Colonic mucosa (tissue), 4 donors: Measurements from ENCODE around the gene MCTP1. TPM values are rescaled to one million over a fixed set of nuclear protein-coding genes. Genes with fewer than 3 reads are reported as not detected.

Experiments used
- DNase-seq: peaks from one replicate; pipeline ENCODE4 v3.0.0-alpha.2; 2020
- H3K27ac ChIP-seq: fragments of 200-600 bp; one replicate; pipeline ENCODE4 v1.8.0; 2021
- H3K27me3 ChIP-seq: fragments of 200-600 bp; one replicate; pipeline ENCODE4 v1.8.0; 2021
- H3K36me3 ChIP-seq: fragments of 200-600 bp; one replicate; pipeline ENCODE4 v1.8.0; 2021
- H3K4me1 ChIP-seq: fragments of 200-600 bp; one replicate; pipeline ENCODE4 v1.8.0; 2021; ENCODE audit warnings: mild to moderate bottlenecking
- H3K4me3 ChIP-seq: fragments of 200-600 bp; one replicate; pipeline ENCODE4 v1.8.0; 2021
- H3K9ac ChIP-seq, 2 donors: one replicate each; pipeline ENCODE4 v1.7.0; 2013; ENCODE audit warnings: control low read depth in 2 of 2, low read depth in 2 of 2, low read length in 2 of 2
- H3K9me3 ChIP-seq: fragments of 200-600 bp; one replicate; pipeline ENCODE4 v1.8.0; 2021
- intact Hi-C: fragments of 100-400 bp; cut with DNase I; formaldehyde crosslinking; loops from one replicate; pipeline ENCODE4 v1.14.1; 2022
- total RNA-seq, 2 donors: library from RNA; stranded (reverse); fragmentation: NEBNext Ultra II Directional in 1 of 2; extraction: Animal tissue kit (Norgen Biotek cat#: 25700) in 1 of 2; gene quantifications; one replicate each; pipeline ENCODE4 v1.2.1, GENCODE V29; 2021
- TF ChIP-seq, protein P1 (sequence below): fragments of 200-600 bp; IDR thresholded peaks from one replicate; pipeline ENCODE4 v1.8.0; 2022; ENCODE audit warnings: antibody characterized with exemption, mild to moderate bottlenecking
- donor health status: healthy.
- donor health status: DM: no; HTN: no; CAD: no.
- donor health status: DM: no; HTN: no; CAD: no.

Gene MCTP1
- total RNA-seq, 2 donors from 2014 or later, result 2.8 to 10.3 TPM

DNA sequence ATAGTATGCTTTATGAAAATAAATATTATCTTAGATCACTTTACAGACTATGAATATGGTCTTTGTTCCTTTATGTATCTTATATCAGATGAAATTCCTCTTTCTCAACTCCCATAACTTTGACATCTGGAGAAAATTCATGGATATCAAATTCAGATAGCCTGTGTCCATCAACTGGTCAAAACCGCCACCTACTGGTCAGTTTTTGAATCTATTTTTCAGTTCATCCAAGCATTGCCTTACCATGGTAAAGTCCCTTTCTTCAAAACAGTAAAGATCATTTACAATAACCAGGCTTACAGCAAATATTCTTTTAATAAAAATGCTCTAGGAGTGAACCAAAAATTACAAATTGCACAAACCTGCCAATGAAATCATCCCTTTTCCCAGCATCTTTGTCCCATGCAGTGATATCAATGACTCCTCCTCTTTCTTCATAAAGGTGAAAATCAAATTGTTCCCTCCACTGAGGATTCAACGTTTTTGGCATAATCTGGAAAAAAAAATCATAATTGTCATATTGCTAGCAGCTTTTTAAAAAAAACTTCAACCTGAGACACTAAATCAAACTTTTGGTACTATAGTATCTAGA lies 375.9 kb downstream of the MCTP1 start:
- no peaks in the 10 kb centered on the region for H3K9me3 ChIP-seq
- intact Hi-C loops, result no loop called here
- no peak overlapping the region for H3K27ac ChIP-seq
- no peaks in the 10 kb centered on the region for H3K36me3 ChIP-seq
- H3K4me1 ChIP-seq, result no peaks in the 10 kb centered on the region
- no peaks in the 10 kb centered on the region for H3K27me3 ChIP-seq
- H3K9ac ChIP-seq, result no peak overlapping the region
- TF ChIP-seq, protein P1, sequence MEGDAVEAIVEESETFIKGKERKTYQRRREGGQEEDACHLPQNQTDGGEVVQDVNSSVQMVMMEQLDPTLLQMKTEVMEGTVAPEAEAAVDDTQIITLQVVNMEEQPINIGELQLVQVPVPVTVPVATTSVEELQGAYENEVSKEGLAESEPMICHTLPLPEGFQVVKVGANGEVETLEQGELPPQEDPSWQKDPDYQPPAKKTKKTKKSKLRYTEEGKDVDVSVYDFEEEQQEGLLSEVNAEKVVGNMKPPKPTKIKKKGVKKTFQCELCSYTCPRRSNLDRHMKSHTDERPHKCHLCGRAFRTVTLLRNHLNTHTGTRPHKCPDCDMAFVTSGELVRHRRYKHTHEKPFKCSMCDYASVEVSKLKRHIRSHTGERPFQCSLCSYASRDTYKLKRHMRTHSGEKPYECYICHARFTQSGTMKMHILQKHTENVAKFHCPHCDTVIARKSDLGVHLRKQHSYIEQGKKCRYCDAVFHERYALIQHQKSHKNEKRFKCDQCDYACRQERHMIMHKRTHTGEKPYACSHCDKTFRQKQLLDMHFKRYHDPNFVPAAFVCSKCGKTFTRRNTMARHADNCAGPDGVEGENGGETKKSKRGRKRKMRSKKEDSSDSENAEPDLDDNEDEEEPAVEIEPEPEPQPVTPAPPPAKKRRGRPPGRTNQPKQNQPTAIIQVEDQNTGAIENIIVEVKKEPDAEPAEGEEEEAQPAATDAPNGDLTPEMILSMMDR, result peak; percentile 42
- no peak overlapping the region for H3K4me3 ChIP-seq
- no peak for DNase-seq

DNA sequence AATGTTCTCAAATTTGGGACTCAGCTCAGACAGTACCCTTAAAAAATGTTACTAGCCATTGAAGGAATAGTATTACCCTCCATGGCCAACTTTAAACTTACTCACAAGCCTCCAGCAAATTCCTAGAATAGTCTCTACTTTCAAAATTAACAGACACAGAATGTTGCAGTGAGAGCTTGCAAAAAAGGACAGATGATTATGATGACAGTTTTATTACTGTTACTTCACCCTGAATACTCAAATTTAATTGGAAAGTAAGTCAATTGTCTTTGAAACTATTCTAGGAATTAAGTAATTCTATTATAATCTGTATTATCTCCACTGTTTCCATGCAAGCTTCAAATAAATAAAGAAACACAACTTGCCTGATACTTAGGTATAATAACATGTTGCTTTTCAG lies 378.1 kb downstream of the MCTP1 start:
- intact Hi-C loops, result no loop called here
- Histone ChIP-seq H3K4me1 (no peaks in the 10 kb centered on the region), H3K4me3 (no peak overlapping the region), H3K27ac (no peak overlapping the region), H3K36me3 (no peaks in the 10 kb centered on the region), H3K9me3 (no peaks in the 10 kb centered on the region), H3K9ac (no peak overlapping the region), H3K27me3 (no peaks in the 10 kb centered on the region)
- TF ChIP-seq, protein P1, result no peak
- no peak for DNase-seq

DNA sequence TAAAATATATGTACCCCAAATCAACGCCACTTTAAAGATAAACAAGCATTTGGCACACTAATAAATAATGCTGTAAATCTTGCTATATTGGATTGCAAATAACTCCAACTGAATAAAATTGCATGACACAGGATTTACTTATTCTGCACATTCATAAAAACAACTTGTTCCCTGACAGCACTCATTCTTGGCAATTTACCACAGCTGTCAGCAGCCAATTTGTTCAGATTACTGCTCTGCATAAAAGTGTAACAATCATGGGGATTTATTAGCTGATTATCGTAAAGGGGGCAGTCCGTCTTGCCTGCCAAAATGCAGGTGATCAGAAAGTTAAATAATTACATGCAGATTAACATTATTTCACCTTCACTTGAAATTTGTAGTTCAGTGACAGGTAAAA lies 381.2 kb downstream of the MCTP1 start:
- Histone ChIP-seq H3K9ac (no peak overlapping the region), H3K36me3 (no peaks in the 10 kb centered on the region), H3K4me3 (no peak overlapping the region), H3K27me3 (no peaks in the 10 kb centered on the region), H3K4me1 (no peaks in the 10 kb centered on the region), H3K9me3 (no peaks in the 10 kb centered on the region), H3K27ac (no peak overlapping the region)
- intact Hi-C loops, result no loop called here
- DNase-seq, result no peak
- TF ChIP-seq, protein P1, result no peak

DNA sequence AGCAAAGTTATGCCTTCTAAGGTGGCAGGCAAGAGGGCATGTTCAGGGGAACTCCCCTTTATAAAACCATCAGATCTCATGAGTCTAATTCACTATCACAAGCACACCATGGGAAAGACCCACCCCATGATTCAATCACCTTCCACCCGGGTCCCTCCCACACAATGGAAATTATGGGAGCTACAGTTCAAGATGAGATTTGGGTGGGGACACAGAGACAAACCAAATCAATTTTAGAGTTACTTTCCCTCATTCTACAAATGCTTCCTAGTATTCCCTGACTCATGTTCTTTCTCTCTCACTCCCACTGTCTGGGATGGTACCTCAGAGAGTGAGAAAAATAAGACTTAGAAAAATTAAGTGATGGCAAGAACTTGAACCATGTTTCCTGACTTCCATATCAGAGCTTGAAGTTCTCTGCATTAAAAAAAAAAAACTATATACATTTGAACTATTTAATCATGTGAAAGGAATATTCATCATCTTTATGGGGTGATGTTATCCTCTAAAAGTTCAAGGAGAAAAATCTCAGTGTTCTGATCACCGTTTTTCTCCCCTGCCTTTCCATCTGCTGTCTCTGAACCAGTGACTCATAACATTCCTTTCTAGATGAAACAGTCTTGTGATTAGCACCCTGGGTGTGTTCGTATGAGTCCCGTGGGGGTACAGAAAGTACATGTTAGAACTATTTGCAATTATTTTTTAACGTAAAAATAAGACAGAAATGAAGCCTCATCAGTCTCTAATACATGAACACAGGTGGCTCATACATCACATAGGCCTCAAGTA lies 383.5 kb downstream of the MCTP1 start:
- no peak overlapping the region for H3K4me3 ChIP-seq
- no peaks in the 10 kb centered on the region for H3K27me3 ChIP-seq
- no peak overlapping the region for H3K27ac ChIP-seq
- intact Hi-C loops, result no loop called here
- H3K36me3 ChIP-seq, result no peaks in the 10 kb centered on the region
- TF ChIP-seq, protein P1, result no peak
- no peaks in the 10 kb centered on the region for H3K9me3 ChIP-seq
- H3K4me1 ChIP-seq, result no peaks in the 10 kb centered on the region
- H3K9ac ChIP-seq, result no peak overlapping the region
- no peak for DNase-seq

DNA sequence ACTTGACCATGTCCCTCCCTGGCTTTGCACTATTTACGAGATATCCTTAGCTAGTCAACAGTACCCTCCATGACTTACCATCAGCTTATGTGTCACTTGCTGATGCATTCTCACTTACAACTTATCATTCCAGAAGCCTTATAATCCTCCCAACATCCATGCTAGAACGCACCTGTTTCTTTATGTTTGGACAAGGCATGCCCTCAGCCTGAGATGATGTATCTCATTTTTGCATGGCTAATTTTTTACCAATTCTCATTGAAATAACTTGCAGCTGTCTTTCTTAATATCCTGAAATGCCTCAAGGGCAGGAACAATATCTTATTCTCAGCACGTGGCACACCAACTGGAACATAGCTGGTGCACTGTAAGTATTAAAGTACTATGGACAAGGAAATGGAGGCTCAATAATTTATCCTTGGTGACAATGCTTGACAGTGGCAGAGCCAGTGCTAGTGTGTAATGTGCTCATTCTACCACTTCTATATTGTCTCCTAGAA lies 384.8 kb downstream of the MCTP1 start:
- intact Hi-C loops, result no loop called here
- Histone ChIP-seq H3K9ac (no peak overlapping the region), H3K36me3 (no peaks in the 10 kb centered on the region), H3K4me1 (no peaks in the 10 kb centered on the region), H3K27ac (no peak overlapping the region), H3K9me3 (no peaks in the 10 kb centered on the region), H3K27me3 (no peaks in the 10 kb centered on the region), H3K4me3 (no peak overlapping the region)
- no peak for DNase-seq
- TF ChIP-seq, protein P1, result no peak
